Upper lobe of left lung (tissue), 4 donors: ENCODE results near the gene TAP2.

Experiments
- EP300 ChIP-seq, 4 donors: sonication (generic); formaldehyde crosslinking; IDR thresholded peaks; one replicate each; pipeline ENCODE4 v1.5.1; 2017; ENCODE audit warnings: antibody characterized with exemption in 4 of 4, control low read depth in 2 of 4
- POLR2A ChIP-seq, 4 donors: fragments of 450-650 bp; IDR thresholded peaks; one replicate each; pipeline ENCODE4 v1.5.1; 2016 to 2017; ENCODE audit warnings: antibody characterized with exemption in 4 of 4, mild to moderate bottlenecking in 2 of 4
- TF ChIP-seq, protein P1 (sequence below), 6 experiments: fragments of 450-650 bp in 4 of 6; fragments of 200-600 bp in 2 of 6; sonication (generic) in 2 of 6; IDR thresholded peaks; one replicate each; pipeline ENCODE4 v1.5.1; 2016 to 2019; ENCODE audit warnings: antibody characterized with exemption in 6 of 6

DNA sequence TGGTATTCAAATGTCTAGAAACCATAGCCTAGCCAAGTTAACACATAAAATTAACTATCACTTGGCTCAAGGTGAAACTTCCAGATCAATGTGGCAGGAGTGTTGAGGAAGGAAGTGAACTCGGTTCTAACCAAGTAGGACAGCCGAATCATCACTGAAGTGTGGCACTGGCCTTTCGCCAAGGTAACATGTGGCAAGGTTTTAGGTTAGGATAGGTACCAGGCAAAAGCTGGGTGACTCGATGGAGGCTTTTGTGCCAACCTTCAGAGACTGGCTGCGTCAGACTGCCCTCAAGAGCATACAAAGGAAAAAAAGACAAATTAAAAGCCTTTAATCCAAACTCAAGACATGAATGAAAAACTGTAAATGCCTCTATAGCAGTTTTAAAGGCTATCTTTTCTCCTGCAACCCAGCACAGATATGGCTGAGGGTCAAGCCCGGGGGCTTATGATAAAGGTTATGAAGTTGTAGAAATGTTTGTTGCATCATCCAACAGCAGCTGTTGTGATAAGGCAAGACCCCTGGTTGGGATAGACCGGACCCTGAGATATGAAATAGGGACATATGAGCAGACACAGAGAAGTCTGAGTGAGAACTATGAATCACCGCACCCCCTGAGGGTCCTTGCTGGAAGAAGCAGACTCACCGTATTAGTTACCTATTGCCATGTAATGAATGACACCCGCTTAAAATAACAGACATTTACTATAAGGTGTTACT is 27.3 kb upstream of the TAP2 start:
- TF ChIP-seq EP300 (IDR thresholded peaks at IDR 0.05) (no peak), POLR2A (IDR thresholded peaks at IDR 0.05) (no peak)
- TF ChIP-seq, protein P1, sequence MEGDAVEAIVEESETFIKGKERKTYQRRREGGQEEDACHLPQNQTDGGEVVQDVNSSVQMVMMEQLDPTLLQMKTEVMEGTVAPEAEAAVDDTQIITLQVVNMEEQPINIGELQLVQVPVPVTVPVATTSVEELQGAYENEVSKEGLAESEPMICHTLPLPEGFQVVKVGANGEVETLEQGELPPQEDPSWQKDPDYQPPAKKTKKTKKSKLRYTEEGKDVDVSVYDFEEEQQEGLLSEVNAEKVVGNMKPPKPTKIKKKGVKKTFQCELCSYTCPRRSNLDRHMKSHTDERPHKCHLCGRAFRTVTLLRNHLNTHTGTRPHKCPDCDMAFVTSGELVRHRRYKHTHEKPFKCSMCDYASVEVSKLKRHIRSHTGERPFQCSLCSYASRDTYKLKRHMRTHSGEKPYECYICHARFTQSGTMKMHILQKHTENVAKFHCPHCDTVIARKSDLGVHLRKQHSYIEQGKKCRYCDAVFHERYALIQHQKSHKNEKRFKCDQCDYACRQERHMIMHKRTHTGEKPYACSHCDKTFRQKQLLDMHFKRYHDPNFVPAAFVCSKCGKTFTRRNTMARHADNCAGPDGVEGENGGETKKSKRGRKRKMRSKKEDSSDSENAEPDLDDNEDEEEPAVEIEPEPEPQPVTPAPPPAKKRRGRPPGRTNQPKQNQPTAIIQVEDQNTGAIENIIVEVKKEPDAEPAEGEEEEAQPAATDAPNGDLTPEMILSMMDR (IDR thresholded peaks at IDR 0.05) = no peak
